ENCODE data around the gene ADAMTSL2.
A peak's percentile ranks its signal among the peaks of the same experiment; 100 is the strongest.

Gene ADAMTSL2

DNA sequence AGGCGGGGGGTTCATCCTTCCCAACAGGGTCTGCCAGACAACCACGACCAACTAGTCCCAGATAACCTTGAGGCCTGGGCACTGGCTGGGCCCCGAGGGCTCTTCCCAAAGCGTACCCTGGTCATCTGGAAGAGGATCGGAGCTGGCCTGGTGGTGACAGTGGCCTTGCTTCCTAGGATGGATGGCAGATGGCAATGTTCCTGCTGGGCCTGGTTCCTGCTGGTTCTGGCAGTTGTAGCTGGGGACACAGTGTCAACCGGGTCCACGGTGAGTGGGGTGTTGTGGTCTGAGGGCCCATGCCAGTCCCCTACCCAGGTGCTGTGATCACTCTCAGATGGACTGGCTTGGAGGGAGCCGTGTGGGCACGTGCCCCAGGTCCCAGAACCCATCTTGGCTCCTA lies 2.0 kb downstream of the ADAMTSL2 start:
- DNase-seq = no peak

DNA sequence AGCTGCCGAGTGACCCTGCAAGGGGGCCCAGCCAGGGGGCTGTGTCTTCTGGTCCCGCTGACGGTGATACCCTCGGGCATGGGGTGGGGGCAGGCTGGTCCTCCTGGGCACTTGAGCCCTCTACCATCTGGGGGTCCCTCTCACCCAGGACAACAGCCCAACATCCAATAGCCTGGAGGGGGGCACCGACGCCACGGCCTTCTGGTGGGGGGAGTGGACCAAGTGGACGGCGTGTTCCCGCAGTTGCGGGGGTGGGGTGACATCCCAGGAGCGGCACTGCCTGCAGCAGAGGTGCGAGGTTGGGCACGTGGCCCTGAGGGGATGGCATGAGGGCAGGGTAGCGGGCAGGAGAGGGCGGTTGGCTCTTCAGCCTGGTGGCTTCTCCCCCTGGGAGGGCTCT lies 2.8 kb downstream of the ADAMTSL2 start:
- DNase-seq = no peak

DNA sequence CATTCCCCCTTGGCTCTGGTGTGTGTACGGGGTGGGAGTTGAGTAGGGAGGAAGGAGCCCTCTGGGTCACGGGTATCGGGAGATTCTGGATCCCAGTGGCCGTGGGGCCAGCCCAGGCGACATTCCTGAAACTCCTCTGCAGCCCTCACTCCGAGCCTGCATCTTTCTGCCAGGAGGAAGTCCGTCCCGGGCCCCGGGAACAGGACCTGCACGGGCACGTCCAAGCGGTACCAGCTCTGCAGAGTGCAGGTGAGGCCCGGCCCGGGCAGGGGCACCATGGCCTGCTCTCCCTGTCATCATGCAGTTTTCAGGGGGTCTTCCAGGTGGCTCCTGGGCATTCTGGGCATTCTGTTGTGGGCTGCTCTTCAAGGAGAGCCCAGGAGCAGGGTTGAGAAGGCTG lies 3.7 kb downstream of the ADAMTSL2 start:
- DNase-seq = no peak

DNA sequence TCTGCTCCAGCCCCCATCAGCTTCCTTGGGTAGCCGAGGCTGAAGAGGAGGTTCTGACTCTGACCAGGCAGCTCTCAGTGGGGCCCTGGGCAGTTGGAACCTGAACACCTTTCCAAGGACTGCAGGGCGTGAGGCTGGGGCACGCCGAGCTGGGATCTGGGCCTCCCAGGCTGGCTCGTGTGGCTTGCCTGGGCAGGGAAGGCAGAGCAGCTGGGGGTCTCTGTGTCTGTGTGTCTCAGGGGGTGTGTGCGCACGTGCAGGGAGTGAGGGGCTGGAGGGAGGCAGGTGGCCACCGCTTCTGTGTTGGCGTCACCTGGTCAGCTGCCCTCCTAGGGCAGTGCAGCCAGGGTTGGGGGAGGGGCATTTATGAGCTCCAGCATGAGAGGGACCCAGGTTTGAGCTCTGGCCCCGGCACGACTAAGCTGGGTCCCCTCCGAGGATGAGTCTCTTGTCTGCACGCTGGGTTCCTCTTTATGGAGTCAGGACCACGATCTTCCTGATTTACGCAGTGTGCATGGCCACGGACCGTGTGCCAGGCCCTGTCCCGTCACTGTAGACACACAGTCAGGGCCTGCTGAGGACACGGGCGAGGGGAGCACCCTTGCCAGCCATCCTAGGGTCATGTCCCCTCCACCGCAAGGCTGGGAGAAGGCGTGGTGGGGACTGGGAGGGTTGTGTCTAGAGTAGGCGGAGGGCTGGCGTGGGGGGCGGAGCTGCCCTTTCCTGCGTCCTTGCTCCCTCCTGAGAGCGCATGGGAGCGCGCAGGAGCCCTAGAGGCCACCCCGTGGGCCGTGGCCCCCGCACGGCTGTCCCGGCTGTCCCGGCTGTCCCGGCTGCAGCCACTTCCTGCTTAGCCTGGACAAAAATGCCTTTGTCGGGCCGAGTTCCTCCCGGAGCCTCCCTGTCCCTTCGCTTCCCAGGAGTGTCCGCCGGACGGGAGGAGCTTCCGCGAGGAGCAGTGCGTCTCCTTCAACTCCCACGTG lies 4.6 kb downstream of the ADAMTSL2 start:
- DNase-seq = no peak

DNA sequence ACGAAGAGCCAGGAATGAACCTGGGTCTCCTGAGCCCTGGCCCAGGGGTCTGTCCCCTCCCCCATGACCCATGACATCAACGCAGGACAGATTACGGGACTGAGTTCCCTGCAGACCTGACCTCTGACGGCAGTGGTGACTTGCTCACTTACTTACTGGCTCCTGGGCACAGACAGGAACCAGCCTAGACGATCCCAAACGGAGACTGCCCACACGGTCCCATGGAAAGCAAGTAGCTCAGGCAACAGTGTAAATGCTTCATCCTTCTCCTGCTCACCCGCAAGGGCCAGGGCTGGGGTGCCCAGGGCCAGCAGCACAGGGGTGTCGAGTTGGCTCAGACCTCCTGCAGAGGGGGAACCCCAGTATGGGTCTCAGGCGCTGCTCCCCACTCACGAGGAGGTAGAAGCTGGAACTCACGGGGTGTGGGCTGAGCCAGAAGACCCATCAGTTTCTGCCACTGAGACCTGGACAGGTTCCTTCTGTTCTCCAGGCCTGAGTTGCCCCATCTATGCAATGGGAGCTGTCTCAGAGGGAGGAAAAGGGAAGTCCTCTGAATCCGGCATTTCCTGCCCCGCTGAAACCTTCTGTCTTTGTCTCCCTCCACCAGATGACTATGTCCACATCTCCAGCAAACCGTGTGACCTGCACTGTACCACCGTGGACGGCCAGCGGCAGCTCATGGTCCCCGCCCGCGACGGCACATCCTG lies 5.6 kb downstream of the ADAMTSL2 start:
- DNase-seq = no peak

DNA sequence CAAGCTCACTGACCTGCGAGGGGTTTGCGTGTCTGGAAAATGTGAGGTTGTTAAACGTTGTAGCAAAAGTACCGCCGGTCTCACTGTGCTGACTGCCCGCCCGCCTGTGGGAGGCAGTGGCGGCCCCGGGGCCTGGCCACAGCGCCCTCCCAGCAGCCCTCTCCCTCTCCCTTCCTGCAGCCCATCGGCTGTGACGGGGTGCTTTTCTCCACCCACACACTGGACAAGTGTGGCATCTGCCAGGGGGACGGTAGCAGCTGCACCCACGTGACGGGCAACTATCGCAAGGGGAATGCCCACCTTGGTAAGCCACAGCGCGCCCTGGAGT lies 6.2 kb downstream of the ADAMTSL2 start:
- no peak for DNase-seq

DNA sequence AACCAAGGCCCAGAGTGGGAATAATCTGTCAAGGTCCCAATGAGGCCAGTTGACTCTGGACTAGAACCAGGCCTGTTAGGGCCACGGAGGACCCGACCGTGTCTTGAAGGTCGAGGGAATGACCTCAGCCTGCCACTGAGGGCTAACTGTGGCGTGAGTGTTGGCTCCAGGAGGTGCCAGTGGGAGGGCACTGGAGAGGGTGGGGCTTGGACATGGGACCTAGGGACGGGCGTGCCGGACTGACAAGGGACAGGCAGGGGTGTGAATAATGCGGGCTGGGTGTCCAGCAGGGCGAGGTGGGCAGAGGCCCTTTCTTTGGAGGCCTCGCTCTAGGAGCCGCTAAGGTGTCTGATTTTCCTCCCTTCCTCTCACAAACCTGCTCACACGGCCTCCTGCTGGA lies 7.5 kb downstream of the ADAMTSL2 start:
- DNase-seq = no peak

DNA sequence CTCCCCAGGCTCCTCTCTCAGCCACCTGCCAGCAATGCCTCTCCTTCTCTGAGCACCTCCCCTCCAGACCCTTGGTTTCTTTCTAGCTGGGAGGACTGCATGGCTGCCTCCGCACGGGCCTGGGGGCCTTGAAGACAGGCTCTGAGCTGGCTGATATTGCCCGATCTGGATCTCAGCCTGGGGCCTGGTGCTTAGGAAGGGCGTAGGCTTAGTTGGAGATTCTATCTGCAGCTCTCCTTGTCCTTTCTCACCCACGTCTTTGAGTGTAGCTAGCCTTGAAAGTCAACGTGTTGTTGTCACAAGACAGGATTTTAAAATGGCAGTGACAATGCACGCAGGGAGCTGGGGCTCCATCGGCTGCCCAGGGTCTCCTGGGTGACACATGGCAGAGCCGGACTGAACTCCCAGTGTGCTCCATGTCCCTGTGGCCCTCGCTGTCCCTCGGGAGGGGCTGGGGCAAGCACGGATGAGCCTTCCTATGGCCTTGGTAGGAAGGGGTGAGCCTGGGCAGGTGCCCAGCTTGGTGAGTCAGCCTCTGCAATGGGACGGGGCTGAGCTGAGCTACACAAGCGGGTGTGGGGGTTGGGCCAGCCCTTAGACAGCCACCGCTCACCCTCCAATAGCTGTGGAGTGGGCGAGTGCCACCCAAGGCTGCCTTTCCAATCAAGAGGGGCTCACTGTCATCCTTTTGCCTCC lies 9.4 kb downstream of the ADAMTSL2 start:
- DNase-seq = no peak

DNA sequence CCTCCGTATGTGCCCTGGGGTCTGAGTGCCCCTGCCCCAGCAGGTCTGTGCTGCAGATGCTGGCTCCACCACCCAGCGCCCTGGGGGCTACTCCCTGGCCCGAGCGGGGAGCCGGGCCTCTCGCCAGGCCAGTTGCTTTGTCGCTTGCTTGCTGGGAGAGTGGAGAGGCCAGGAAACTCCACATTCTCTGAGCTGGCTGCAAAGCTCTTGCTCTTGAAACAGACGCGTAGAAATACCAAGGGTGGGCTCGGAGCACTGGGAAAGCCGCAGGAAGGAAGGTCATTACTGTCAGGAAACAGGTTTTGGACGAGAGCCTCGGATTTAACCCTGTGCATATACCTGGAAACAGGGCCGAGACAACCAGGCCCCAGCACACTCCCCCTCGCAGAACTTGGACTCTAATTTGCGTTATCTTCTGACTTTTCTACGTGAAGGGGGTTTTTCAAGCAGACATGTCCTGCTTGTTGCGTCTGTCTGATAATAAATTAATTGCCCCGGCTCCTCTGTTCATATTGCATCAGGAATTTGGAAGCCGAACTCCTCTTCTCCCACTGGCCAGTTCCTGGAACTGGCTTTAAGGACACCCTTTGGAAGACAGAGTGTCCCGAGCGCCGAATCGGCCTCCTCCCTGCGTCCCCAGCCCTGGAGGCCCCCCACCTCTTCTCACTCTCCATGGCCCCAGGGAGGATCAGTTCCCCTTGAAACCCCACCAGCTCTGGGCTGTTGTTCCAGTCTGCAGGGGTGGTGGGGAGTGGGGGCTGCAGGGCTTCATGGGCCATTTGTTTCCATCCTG lies 11.2 kb downstream of the ADAMTSL2 start:
- DNase-seq = no peak

DNA sequence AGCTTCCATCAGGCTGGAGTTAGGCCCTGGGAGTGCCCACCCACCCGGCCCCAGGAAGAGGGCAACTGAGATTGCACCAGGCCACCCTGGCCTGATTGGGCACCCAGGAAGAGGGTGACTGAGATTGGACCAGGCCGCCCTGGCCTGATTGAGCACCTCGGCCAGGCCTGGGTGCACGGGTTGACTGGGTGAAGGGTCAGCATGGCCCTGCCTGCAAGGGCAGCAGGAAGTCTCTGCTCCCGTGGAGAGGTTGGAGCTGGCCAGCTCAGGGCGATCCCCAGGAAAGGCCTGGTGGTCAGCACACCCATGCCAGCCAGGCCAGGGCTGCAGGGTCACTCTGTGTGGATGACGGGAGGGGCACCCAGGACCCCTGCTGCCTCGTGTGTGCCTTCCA lies 11.8 kb downstream of the ADAMTSL2 start:
- DNase-seq = no peak

DNA sequence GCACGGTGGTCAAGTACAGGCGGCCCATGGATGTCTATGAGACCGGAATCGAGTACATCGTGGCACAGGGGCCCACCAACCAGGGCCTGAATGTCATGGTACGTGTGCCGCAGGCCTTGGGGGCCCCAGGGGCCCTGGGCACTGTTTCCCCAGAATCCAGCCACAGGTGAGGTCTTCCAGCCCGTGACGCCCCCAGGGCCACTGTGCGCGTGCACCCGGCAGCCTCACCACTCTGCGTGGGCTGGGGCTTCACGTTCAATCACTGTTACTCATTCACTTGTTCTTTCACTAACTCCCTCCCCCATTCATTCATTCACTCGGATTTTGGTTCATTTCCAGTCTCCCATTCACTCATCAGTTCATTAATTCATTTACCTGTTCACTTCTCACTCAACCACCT lies 12.6 kb downstream of the ADAMTSL2 start:
- no peak for DNase-seq

DNA sequence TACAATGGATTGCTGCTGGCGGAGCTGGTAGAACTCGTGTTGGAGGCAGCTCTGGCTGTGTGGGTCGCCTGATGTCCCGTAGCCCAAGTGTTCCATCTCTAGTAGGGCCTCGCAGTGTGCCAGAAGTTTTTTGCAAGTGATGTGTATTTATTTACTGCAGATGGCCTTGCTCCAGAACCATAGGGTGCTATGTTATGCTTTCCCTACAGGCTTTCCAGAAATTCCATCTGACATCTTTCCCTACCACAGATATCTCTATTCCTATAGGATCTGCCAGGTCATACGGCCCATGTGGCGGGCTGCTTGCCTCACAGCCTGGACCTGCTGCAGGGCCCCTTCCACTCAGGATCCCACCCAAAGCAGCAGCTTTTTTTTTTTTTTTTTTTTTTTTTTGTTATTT lies 16.9 kb downstream of the ADAMTSL2 start:
- DNase-seq = no peak

DNA sequence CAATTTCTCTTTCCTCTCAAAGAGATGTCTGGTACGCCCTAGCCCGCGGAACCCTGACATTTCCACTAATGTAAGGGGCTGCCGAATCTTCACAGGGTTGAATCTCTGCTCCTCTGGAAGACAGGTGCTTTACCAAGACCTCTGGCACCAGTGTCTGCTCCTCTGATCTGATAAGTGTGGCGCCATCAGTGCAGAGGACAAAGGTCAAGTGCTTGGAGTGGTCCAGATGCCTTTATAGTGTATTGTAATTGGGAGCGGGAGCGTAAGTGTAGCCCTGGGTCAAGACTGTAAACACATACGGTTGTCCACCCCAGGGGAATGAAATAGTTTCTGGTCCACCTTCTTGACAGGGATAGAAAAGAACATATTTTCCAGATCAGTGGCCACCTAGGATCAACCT lies 17.7 kb downstream of the ADAMTSL2 start:
- no peak for DNase-seq

DNA sequence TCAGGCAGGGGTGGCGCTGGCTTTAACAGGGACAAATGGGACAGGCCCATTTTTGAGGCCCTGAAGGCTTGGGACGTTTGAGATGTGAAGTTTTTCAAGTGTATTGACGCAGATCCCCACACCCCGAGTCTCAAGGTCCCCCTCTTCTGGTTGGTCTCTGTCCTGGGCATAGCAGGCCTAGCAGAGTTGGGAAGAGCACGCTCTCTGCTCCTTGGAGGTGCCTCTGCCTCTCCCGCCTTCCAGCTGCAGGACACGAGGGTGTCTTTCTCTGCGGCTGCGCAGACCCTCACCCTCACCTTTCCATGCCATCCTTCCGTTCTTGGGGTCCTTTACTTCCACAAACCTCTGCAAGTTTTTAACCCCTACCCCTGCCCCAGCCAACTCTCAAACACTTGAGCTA lies 18.6 kb downstream of the ADAMTSL2 start:
- DNase-seq = no peak

DNA sequence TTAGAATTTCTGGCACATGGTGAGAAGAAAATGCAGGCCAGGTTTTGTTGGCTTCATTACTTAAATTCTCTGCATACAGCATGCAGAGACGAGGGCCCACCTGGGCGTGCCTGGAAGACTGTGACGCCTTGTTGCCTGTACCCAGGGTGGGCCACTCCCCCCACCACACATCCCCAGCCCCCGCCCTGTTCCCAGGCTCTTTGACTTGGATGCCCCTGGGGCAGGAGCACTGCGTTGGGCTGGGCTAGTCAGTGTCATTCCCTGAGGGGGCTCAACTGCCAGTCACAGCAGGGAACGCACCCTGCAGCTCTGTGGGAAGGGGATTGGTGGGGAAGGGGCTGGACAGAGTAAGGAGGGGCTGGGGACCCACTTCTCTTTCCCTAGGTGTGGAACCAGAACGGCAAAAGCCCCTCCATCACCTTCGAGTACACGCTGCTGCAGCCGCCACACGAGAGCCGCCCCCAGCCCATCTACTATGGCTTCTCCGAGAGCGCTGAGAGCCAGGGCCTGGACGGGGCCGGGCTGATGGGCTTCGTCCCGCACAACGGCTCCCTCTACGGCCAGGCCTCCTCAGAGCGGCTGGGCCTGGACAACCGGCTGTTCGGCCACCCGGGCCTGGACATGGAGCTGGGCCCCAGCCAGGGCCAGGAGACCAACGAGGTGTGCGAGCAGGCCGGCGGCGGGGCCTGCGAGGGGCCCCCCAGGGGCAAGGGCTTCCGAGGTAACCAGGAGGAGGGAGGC lies 19.6 kb downstream of the ADAMTSL2 start:
- DNase-seq = no peak

DNA sequence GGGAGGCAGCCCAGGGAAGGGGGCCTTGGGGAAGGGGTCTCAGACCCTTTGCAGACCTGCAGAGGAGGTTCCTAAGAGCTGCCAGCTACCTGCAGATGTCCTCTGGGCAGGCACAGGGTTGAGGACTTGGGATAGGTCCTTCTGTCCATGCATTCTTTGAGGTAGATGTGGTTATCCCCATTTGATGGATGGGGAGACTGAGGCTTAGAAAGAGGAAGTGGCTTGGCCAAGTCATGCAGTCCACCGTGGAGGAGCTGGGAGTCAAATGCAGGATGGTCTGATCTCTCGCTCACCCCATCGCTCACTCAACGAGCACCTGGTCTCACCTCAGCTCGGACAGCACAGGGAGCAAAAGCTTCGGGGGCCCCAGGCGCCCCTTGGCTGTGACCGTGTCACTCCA lies 20.2 kb downstream of the ADAMTSL2 start:
- DNase-seq = no peak

DNA sequence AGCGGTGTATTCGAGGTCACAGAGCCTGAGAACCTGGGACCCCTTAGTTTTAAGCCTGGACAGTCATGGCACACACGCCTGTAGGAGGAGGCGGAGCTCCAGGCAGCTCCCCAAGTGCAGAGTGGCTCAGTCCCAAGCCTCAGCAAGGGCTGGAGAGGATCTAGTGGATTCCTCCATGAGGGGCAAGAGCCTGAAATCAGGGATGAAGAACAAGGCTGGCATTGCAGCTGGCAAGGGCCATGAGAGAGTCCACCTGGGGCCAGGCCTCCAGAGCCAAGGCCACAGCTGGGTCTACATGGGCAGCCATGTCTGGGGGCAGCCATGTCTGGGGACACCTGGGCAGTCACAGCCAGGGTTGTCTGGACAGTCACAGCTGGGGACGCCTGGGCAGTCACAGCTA lies 21.9 kb downstream of the ADAMTSL2 start:
- DNase-seq = no peak

DNA sequence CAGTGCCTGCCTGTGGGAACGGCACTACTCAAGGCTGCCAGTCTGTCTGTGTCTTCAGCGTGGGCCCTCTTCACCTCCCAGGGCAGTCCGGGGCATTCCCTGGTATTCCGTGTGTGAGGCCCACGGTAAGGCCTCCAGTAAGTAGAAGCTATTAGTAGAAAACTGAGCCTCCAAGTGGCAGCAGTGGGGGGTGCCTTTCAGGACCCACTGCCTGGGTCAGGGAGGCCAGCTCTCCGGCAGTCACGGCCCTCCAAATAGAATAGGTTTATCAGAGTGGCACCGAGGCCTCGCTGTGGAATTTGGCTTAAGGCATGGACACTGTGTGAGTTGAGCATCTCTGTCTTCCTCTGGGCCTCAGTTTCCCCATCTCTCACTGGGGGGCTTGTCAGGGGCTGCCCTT lies 23.1 kb downstream of the ADAMTSL2 start:
- DNase-seq = no peak

DNA sequence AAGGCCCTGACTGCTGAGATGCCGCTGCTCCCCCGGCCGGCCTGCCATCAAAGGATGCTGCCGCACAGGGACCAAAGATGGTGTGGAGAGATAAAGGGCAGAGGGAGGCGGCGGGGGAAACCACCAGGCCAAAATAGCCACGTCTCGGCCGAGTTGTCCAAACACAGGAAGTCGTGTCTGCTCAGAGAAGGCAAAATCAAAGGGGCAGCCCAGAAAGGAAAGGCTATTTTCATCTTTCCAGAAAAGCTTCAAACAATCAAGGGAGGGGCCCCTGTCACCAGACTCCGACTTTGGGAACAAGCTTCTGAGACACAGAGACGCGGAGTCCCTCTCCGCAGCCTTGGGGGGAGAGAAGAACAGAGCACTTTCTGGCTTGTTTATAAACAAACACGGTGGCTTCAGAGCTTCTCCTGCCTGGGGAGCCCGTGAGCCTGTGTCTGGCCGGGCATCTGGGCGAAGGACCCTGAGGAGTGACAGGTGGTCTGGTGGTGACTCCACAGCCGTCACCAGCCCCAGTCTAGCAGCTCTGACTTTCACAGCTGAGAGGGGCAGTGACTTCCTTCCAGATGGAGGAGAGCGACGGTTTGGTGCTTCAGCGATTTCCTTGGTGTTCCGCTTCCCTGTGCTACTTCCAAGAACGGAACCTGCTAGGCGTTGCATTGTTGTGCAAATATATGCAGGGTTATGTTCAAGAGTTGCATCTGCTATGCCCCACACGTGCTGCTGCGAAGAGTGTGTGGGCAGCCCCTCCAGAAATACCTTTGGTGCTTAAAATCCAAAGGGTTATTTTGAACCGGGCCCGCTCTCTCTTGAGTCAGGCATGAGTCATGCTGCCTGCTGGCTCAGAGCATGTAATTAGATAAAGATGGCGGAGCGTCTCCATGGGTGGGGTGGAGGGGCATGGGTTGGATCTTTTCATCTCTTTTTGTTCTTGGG lies 24.0 kb downstream of the ADAMTSL2 start:
- no peak for DNase-seq

DNA sequence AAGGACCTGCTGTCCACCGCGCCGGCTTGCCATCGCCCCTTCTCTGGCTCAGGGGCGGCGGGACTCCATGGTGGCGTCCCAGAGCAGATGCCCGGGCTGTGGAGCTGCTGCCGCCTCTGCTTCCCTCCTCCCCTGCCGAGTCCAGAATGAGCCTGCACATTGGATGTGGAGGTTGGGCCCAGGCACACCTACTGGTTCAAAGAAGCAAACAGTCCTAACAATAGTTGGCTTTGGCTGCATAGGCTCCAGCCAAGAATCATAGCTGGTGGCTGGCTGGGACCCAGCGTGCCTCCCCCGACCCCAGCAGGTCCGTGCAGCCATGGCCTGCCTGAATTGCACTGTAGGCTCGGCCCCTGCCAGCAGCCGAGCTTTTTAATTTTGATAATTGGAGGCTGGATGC lies 25.8 kb downstream of the ADAMTSL2 start:
- DNase-seq = peak; percentile 18

DNA sequence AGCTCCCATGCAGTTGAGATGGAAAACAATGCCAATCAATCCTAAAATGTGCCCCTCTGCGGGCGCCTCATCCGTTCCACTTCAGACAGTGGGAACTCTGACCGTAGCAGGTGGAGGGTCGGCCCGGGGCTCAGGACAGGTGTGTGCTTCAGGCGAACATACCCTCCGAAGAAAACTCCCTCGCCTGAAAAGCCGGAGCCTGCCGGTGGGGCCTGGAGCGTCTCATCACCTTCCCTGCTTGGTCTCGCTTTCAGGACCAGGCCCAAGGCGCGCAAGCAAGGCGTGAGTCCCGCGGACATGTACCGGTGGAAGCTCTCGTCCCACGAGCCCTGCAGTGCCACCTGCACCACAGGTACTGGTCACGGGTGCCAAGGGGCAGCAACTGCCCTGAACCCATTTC lies 26.4 kb downstream of the ADAMTSL2 start:
- DNase-seq = no peak

Data from NCI-H2029 (cell line).